Glutamatergic neuron (in vitro differentiated cells): ENCODE results near the gene EIPR1. TPM values are rescaled to one million over a fixed set of nuclear protein-coding genes. Genes with fewer than 3 reads are reported as not detected.

Experiments used
- DNase-seq: peaks from one replicate; pipeline ENCODE4 v3.0.0; 2022
- H3K27ac Mint-ChIP-seq: one replicate; pipeline ENCODE4 v1.8.0; 2020; ENCODE audit warnings: mild to moderate bottlenecking, mixed read lengths, inconsistent platforms; ENCODE audit not compliant: unreplicated experiment
- H3K27me3 Mint-ChIP-seq: one replicate; pipeline ENCODE4 v1.8.0; 2020; ENCODE audit warnings: mild to moderate bottlenecking, moderate library complexity, mixed read lengths, inconsistent platforms; ENCODE audit not compliant: unreplicated experiment
- H3K36me3 Mint-ChIP-seq: one replicate; pipeline ENCODE4 v1.8.0; 2020; ENCODE audit warnings: mild to moderate bottlenecking, mixed read lengths, inconsistent platforms; ENCODE audit not compliant: unreplicated experiment
- H3K4me1 Mint-ChIP-seq: one replicate; pipeline ENCODE4 v1.8.0; 2020; ENCODE audit warnings: mild to moderate bottlenecking, low read depth, mixed read lengths, inconsistent platforms; ENCODE audit not compliant: unreplicated experiment
- H3K4me3 Mint-ChIP-seq: one replicate; pipeline ENCODE4 v1.8.0; 2020; ENCODE audit warnings: mild to moderate bottlenecking, mixed read lengths, inconsistent platforms; ENCODE audit not compliant: unreplicated experiment
- H3K9me3 Mint-ChIP-seq: one replicate; pipeline ENCODE4 v1.8.0; 2020; ENCODE audit warnings: mild to moderate bottlenecking, moderate library complexity, mixed read lengths, inconsistent platforms; ENCODE audit not compliant: unreplicated experiment
- total RNA-seq: library from RNA; stranded (reverse); fragmentation: NEBNext Ultra II Directional; extraction: Animal tissue kit (Norgen Biotek cat#: 25700); gene quantifications from one replicate; pipeline ENCODE4 v1.2.1, GENCODE V29; 2021; ENCODE audit not compliant: unreplicated experiment
- TF ChIP-seq, protein P1 (sequence below): fragments of 200-600 bp; sonication (generic); IDR thresholded peaks from one replicate; pipeline ENCODE4 v1.5.0; 2021; ENCODE audit not compliant: partially characterized antibody, unreplicated experiment

Gene EIPR1
- total RNA-seq, 1 donor from 2014 or later = 43.8 TPM

DNA sequence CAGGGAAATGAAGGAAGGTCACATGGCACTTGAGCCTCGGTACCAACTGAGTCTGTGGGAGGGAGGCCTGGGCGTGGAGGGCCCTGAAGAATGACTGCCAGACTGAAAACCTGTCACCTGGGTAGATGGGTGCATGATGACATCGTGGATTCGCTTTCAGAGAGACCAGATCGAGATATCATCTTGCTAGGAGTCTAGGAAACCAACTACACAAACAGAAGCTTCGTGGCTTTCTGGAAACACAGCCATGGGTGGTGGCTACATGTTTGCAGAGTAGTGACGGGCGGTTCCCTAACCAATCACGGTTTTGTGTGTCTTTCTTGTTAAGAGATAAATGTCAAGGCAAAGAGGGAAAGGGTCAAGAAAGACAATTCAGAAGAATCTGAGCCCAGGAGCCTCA is 155.0 kb downstream of the EIPR1 start:
- no peak overlapping the region for H3K4me3 Mint-ChIP-seq
- DNase-seq = no peak

DNA sequence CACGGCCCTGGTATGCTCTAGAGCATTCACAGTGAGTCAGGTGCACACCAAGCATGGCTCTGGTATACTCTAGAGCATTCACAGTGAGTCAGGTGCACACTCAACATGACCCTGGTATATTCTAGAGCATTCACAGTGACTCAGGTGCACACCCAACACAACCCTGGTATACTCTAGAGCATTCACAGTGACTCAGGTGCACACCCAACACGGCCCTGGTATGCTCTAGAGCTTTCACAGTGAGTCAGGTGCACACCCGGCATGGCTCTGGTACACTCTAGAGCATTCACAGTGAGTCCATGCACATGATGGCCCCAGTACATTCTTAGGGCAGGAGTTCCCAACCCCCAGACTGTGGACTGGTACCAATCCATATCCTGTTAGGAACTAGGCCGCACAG is 158.1 kb downstream of the EIPR1 start:
- Mint-ChIP-seq H3K4me3 (no peak overlapping the region), H3K27ac (no peak overlapping the region), H3K9me3 (peaks cover 14% of the 10 kb centered on the region), H3K36me3 (peaks cover 24% of the 10 kb centered on the region), H3K27me3 (peaks cover 10% of the 10 kb centered on the region), H3K4me1 (no peaks in the 10 kb centered on the region)
- DNase-seq = no peak
- TF ChIP-seq, protein P1, sequence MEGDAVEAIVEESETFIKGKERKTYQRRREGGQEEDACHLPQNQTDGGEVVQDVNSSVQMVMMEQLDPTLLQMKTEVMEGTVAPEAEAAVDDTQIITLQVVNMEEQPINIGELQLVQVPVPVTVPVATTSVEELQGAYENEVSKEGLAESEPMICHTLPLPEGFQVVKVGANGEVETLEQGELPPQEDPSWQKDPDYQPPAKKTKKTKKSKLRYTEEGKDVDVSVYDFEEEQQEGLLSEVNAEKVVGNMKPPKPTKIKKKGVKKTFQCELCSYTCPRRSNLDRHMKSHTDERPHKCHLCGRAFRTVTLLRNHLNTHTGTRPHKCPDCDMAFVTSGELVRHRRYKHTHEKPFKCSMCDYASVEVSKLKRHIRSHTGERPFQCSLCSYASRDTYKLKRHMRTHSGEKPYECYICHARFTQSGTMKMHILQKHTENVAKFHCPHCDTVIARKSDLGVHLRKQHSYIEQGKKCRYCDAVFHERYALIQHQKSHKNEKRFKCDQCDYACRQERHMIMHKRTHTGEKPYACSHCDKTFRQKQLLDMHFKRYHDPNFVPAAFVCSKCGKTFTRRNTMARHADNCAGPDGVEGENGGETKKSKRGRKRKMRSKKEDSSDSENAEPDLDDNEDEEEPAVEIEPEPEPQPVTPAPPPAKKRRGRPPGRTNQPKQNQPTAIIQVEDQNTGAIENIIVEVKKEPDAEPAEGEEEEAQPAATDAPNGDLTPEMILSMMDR = no peak

More for the DNA sequence above, 155.0 kb downstream of the EIPR1 start:
- no peak overlapping the region for H3K27ac Mint-ChIP-seq
- TF ChIP-seq, protein P1 = no peak
- H3K4me1 Mint-ChIP-seq = no peaks in the 10 kb centered on the region
- peaks cover 14% of the 10 kb centered on the region for H3K9me3 Mint-ChIP-seq
- peaks cover 44% of the 10 kb centered on the region for H3K36me3 Mint-ChIP-seq
- H3K27me3 Mint-ChIP-seq = peaks cover 10% of the 10 kb centered on the region

DNA sequence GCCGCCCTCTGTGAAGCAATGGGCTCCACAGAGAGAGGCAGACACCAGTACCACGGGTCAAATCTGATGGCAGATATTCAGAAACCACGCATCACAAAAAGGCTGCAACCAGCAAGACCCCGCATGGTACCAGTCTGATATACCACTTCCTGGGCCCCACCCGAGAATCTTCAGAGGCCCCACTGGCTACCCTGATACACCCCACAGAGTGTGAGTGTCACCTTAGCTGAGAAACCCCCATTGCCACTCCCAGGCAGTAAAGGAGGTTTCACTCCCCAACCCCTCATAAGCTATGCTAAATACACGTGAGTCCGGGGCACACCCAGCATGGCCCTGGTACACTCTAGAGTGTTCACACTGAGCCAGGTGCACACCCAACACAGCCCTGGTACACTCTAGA is 160.0 kb downstream of the EIPR1 start:
- no peaks in the 10 kb centered on the region for H3K4me1 Mint-ChIP-seq
- H3K9me3 Mint-ChIP-seq = peaks cover 9% of the 10 kb centered on the region
- H3K4me3 Mint-ChIP-seq = no peak overlapping the region
- H3K27ac Mint-ChIP-seq = no peak overlapping the region
- H3K36me3 Mint-ChIP-seq = peaks cover 13% of the 10 kb centered on the region
- TF ChIP-seq, protein P1 = no peak
- DNase-seq = no peak
- H3K27me3 Mint-ChIP-seq = peaks cover 7% of the 10 kb centered on the region

DNA sequence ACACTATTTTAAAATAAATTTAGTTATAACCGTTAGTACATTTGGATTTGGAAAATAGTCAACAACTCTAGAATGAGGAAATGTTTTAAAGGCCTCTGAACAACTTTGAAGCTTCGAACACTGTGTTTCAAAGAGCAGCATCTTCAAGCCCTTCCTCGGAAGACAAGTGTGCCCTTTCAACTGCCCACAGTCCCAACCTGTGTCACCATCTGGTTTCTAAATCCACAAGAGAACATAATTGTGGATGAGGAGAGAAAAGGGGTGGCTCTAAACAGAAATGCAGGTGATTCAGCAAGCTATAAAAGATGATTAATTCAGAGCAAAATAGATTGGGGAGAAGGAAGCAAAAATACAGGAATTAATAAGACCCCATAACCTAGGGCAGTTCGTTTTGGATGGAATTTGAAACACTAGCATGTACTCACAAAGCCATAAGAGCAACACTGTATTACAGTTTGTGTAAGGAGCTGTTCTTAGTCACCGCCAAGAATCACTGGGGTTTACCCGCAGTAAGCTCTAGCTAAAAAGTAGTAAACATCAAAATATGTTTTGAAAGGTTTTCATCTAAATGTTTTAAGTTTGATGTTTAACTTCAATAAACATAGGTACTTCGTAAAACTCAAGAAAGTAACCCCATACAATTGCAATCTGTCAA is 160.7 kb downstream of the EIPR1 start:
- TF ChIP-seq, protein P1 = no peak
- peaks cover 5% of the 10 kb centered on the region for H3K27me3 Mint-ChIP-seq
- H3K4me3 Mint-ChIP-seq = no peak overlapping the region
- H3K36me3 Mint-ChIP-seq = peaks cover 10% of the 10 kb centered on the region
- H3K9me3 Mint-ChIP-seq = peaks cover 6% of the 10 kb centered on the region
- H3K4me1 Mint-ChIP-seq = no peaks in the 10 kb centered on the region
- DNase-seq = no peak
- H3K27ac Mint-ChIP-seq = no peak overlapping the region

DNA sequence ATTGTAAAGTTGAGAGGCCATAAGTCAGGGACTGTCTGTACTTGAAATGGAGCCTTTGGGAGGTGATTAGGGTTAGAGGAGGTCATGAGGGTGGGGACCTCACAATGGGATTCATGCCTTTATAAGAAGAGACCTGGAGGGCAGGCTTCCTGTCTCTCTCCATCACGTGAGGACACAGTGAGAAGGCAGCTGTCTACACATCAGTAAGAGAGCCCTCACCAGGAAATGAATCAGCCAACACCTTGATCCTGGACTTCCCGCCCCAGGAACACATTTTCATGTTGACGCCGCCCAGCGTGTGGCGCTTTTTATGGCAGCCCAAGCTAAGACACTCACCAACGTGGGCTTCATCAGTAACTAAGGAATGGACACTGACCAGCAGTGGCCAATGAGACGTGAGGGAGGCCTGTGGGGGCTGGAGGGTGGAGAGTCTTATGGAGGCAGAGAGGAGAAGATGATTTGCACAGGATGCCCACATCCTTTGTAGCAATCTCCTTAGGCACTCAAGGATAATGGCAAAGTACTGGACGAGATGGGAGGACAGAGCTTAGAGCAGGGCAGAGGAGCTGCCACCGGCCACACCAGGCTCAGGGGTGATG is 162.7 kb downstream of the EIPR1 start:
- peaks cover 4% of the 10 kb centered on the region for H3K9me3 Mint-ChIP-seq
- peaks cover 1% of the 10 kb centered on the region for H3K36me3 Mint-ChIP-seq
- H3K27me3 Mint-ChIP-seq = peaks cover under 1% of the 10 kb centered on the region
- H3K4me3 Mint-ChIP-seq = no peak overlapping the region
- no peak overlapping the region for H3K27ac Mint-ChIP-seq
- H3K4me1 Mint-ChIP-seq = peaks cover 2% of the 10 kb centered on the region
- TF ChIP-seq, protein P1 = no peak
- no peak for DNase-seq
